Inflammatory macrophage treated with lipopolysaccharide for 4 hours (primary cell): ENCODE results near the gene FBXO2.
A peak's percentile ranks its signal among the peaks of the same experiment; 100 is the strongest.

Experiments used
- DNase-seq: peaks from one replicate; pipeline ENCODE4 v3.0.0-alpha.2; 2020

FBXO2 gene

GRCh38 chr1:11654137-11654938, at the start of gene FBXO2, which contains the start of gene FBXO44:
Gene FBXO2, minus strand, starts transcription at chr1:11654429. Its CDS starts 89 bp downstream, at chr1:11654340.
Gene FBXO44, plus strand, starts transcription at chr1:11654877. Its CDS starts 959 bp downstream, at chr1:11655836.
- no peak for DNase-seq

DNA sequence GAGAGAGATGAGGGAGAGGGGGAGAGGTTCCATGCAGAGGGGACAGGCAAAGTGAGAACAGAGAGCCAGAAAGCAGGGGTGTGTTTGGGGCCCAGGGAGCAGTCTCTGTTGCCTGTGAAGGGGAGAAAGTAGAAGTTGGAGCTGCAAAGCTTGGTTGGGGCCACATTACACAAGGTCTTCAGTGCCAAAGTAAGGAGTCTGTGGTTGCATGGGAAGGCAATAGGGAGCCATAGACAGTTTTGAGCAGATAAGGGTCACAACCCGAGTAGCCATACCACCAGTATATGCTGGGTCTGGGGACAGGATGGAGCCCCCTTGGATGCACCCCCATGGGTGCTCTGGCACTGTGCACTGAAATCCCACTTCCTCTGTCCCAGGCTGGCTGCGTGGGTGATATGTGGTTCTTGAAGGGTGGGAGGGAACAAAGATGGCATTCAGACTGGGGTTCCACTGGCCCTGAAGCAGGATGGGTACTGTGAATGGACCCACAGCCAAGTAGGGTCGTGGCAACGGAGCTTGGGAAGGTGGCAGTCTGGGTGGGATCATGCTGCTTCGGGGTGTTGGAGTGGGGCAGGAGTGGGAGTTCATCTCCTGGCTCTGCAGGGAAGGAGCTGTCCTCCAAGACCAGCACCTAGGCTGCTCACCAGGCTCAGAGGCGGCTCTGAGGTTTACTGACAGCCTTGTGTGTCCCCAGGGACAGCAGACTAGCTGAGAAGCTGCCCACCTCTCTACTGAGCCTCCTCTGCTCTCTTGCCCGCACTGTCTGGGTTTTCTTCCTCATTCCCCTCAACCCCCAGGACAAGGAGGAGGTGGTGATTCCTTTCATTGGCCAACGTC, 49.3 kb upstream of the FBXO2 start:
- no peak for DNase-seq

DNA sequence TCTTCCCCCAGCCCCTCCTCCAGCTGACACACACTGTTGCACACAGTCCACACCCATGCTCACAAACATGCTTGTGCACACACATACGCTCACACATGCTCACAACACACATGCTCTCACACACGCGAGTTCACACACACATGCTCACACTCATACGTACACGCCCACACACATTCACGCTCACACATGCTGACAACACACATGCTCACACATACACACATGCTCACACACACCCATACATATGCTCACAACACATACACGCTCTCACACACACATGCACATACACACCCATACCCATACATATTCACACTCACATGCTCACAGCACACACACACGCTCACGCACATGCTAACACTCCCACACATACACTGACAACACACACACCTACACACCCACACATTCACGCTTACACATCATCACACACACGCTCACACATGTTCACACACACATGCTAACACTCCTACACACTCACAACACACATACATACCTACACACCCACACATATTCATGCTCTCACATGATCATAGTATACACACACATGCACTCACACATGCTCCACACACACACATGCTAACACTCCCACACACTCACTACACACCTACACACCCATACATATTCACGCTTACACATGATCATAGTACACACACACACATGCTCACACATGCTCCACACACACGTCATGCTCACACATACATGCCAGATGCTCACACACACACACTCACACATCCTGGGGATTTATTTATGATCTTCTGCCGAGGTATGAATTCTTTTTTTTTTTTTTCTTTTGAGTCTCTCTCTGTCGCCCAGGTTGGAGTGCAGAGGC, 48.0 kb upstream of the FBXO2 start:
- DNase-seq: no peak

DNA sequence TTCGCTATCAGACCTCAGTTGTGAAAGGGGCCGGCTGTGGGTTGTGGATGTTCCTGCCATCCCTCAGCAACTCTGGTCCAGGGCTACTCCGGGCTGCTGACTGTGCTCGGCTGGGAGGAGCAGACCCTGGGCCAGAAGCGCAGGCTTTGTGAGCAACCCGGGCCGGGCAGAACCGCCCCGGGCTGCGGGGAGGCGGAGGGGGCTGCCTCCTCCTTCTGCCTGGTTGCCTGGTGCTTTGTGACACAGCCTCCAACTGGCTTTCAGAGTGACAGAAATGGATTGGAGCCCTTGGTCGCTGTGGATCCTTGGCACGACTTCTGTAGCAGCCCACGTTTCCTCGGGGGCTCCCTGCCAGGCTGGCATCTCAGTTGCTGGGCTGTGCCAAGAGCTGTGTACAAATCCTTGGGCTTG, 47.3 kb upstream of the FBXO2 start:
- no peak for DNase-seq

DNA sequence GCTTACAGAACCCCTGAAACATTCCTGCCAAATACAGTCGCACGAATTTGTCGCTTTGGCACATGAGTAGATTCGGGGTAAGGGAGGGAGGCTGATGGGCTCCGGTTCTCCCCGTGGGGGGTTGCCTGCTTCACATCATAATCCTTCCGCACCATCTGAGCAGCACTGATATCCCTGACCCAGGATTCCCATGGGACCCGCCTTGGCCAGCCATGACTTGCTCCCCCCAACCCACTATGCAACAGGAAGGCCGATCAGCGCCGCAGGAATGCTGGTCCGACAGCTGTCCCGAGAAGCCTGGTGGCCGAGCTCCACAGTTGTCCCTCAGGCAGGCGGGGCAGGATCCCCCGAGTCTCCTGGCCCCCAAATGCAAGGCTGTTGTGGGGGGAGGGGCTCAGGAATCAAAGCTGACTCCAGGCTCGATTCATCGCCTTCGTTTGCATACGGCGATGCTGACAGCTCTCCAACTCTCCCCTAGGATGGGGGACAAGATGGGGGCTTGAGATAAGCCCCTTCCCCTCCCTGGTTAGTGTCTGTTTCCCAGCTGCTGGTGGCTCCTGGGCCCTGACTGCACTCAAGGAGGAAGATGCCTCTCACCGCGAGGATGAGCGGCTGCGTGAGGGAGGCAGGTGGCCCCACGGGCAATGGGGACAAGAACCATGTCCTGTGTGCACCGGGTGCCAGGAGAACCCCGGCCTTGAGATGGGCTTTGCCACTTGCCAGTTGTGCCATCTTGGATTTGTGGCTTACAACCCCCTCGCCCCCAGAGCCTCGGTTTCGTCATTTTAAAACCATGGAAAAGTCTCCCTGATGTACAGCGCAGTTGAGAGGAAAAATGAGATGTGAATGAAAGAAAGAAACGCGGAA, 46.6 kb upstream of the FBXO2 start:
- DNase-seq: no peak

DNA sequence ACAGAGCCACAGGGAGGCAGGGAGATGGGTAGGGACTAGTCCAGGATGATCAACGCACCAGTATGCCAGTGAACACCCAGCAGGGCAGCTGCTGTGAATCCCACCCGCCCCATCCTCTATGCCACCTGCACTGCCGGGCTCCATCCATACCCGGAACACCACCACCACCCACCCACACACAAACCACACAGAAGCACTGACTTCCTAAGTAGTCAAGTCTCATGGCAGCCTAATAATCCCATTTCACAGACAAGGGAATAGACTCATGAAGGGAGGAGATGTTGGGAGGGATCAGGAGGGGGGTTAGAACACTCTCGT, 43.6 kb upstream of the FBXO2 start:
- DNase-seq: no peak

DNA sequence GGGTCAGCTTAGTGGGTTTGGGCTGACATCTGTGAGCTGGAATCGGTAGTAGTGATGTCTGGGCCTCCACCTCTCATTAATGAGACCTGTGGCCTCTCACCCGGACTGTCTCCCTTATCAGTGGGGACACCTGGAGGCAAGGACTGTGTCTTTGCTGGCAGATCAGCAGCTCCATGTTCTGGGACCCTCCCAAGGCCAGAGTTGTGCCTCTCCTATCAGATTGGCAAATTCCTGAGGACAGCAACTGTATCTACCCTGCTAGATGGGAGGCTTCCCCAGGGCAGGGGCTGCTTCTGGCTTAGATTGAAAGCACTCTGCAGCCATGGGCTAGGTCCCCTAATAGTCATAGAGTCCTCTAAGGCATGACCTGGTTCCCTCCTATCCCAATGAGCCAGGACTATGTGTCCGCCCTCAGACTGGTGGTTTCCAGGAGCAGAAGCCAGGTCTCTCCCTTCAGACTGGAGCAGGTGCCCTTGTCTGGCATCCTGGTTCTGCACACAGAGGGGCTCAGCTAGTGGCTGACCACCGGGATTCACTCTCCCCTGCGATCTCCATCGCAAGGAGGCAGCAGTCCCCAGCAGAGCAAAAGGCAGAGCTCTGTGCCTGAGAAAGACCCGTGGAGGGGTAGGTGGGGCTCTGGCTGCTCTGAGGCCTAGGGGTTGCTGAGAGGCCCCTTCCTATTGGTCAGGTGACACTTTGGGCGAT, 43.1 kb upstream of the FBXO2 start:
- no peak for DNase-seq

GRCh38 chr1:11695861-11696260, 41.6 kb upstream of the FBXO2 start:
- no peak for DNase-seq

GRCh38 chr1:11693917-11694316, 39.7 kb upstream of the FBXO2 start:
- DNase-seq: no peak

DNA sequence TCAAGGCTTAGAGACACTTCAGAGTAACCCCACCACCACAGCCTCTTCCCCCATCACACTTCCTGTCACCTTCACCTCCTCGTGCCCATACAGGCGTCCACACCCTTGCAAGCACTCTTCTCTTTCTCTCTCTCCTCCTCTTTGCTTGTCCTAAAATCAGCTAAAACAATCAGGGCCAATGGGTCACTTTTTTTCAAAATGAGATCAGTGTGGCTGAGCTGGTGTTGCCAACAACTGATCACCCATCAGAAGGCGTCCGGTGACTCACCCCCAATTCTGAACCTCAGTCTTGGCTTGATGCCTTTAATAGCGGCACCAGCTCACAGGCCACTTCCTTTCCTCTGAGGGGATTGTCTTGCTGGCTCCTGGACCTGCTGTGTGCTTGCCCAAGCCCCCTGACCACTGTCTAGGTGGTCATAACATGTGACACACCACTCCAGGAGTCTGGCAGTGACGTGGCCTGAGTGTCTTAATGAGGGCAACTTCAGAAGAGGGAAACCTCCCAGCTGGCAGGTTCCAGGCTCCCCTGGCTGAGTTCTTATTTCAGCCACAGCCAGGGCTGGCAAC, 38.9 kb upstream of the FBXO2 start:
- peak; percentile 80 for DNase-seq

- DNase-seq: no peak
These were observed 37.9 kb upstream of the FBXO2 start for GRCh38 chr1:11691928-11692711.

DNA sequence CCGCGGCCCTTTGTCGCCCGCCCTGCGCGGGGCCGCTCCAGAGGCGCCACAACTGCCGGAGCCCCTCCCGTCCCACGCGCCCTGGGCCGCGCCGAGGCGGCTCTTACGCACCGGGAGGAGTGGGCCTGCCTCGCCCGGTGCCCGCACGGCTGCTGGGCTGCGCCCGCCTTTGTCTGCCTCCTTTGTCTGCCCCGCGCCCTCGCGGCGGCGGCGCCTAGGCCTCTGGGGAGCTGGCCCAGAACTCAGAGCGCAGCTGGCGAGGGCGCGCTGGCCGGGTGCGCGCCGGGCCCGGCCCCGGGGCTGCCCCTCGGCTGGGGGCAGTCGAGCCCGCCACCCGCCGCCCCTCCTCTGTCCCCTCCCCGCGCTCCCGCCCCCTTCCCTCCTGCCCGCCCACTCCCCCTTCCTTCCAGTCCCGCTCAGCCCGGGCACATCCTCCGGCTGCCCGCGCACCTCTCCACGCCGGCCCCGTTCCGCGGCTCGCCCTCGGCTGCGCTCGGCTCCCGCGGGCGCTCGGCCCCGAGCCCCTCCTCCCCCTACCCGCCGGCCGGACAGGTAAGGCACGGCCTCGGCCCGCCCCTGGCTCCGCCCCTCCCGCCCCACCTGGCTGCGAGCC, 37.2 kb upstream of the FBXO2 start, which contains the start of gene DRAXIN:
TSS of gene DRAXIN (plus strand) at position 409 of the 613 bp plus-strand sequence. CDS start 14,549 bp downstream, outside the sequence.
- DNase-seq: no peak

GRCh38 chr1:11690397-11691301, 36.4 kb upstream of the FBXO2 start:
- peak; percentile 36 for DNase-seq

DNA sequence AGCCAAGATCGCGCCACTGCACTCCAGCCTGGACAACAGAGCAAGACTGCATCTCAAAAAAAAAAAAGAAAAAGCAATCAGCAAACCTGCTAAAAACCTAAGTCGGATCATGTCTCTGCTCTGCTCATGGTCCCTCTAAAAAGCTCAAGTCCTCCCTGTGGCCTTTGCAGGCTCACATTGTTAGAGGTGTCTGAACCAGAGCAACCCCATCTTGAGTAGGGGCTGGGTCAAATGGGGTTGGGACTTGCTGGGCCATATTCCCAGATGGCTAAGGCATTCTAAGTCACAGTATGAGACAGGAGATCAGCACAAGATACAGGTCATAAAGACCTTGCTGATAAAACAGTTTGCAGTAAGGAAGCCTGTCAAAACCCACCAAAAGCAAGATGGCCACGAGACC, 34.3 kb upstream of the FBXO2 start:
- no peak for DNase-seq

GRCh38 chr1:11685210-11685752, 31.1 kb upstream of the FBXO2 start:
- DNase-seq: no peak

GRCh38 chr1:11684070-11684469, 29.8 kb upstream of the FBXO2 start:
- DNase-seq: no peak

DNA sequence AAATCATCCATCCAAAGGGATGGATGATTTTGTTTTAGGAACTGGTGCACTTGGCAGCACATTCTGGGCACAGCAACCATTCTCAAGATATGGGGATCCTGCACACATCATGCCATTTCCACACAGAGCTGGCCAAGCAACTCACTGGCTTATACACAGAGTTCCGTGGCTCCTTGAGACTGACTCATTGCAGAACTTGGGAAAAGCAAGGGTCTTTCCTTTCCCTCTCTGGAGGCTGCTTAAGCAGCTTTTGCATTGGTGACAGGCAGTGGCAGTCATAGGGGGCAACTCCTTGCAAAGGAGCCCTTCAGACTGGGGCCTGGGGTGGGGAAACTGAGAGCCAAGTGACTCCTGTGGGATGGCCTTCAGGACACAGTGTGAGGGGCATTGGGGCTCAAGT, 28.6 kb upstream of the FBXO2 start:
- no peak for DNase-seq

DNA sequence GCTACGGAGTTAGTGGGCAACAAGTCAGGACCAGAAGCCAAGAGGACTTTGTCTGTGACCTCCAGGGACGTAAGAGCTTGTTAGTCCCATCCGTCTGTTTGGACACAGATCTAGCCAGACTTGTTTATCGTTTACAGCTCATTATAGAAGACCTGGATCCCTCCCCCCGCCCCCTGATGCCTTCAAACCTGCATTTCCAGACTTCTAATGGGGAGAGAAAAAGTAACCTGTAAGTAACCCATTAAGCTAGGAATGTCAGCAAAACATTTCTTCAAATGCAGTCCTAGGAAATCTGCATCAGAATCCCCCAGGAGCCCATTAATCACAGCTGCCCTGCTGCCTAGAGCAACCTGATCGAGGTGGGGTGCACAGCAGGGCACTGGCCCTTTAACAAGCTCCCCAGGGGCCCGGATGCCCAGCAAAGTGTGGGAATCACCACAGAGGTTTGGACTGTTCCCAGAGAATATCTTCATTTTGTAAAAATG, 28.1 kb upstream of the FBXO2 start:
- DNase-seq: no peak
